ENCODE results near the gene MCTP1. TPM values are rescaled to one million over a fixed set of nuclear protein-coding genes. Genes with fewer than 3 reads are reported as not detected.

MCTP1 gene
- total RNA-seq, 1 experiment from 2014 or later = 7.5 TPM

- CTCF ChIA-PET = no interaction called here
- H3K27ac ChIP-seq (ENCODE audit: low read length) = no peak overlapping the region
These were observed 533.4 kb downstream of the MCTP1 start for GRCh38 chr5:94751460-94751859.

GRCh38 chr5:94750681-94751080 lies 534.2 kb downstream of the MCTP1 start:
- H3K4me3 ChIP-seq (ENCODE audit: low read length) = no peak overlapping the region
- POLR2A ChIA-PET (ENCODE audit: unreplicated experiment) = no interaction called here
- H3K27me3 ChIP-seq (ENCODE audit: low read length) = no peaks in the 10 kb centered on the region
- H2AFZ ChIP-seq (ENCODE audit: low read length) = no peak overlapping the region
- ATAC-seq (no peak), DNase-seq (no peak)
- H3K9ac ChIP-seq (ENCODE audit: low read length) = no peak overlapping the region
- no peaks in the 10 kb centered on the region for H3K36me3 ChIP-seq (ENCODE audit: low read depth, low read length)
- H3K79me2 ChIP-seq (ENCODE audit: low read length) = no peaks in the 10 kb centered on the region
- CTCF ChIA-PET = interaction anchor here (0.5 kb wide), 1 partner anchor 132 kb away, joined by 3 read pairs; the partner anchor contains the start of genes KIAA0825 and SLF1
- H3K4me1 ChIP-seq (ENCODE audit: insufficient read depth, low read length) = peaks cover 12% of the 10 kb centered on the region
- H3K9me2 ChIP-seq (replicated peaks; ENCODE audit: low read length) = no peaks in the 10 kb centered on the region
- H4K20me1 ChIP-seq (ENCODE audit: low read length) = no peaks in the 10 kb centered on the region
- no peak overlapping the region for H3K27ac ChIP-seq (ENCODE audit: low read length)
- no peaks in the 10 kb centered on the region for H3K9me3 ChIP-seq (ENCODE audit: low read length)
- intact Hi-C loops (cut with micrococcal nuclease) = no loop called here
- no TSS peak for BruUV-seq (replicated peaks)
- TF ChIP-seq EZH2phosphoT487 (IDR thresholded peaks at IDR 0.05; ENCODE audit: borderline replicate concordance, low read length) = no peak
- TF ChIP-seq EZH2 (IDR thresholded peaks at IDR 0.05; ENCODE audit: low read length, unreplicated experiment) = no peak
- TF ChIP-seq CTCF (conservative IDR thresholded peaks at IDR 0.05; ENCODE audit: low read depth, low read length) = no peak
- no peaks in the 10 kb centered on the region for H3F3A ChIP-seq (ENCODE audit: low read length, unreplicated experiment)
- H3K4me2 ChIP-seq (ENCODE audit: low read length) = no peak overlapping the region

More at GRCh38 chr5:94751460-94751859, 533.4 kb downstream of the MCTP1 start:
- TF ChIP-seq CTCF (conservative IDR thresholded peaks at IDR 0.05; ENCODE audit: low read depth, low read length) (no peak), EZH2phosphoT487 (IDR thresholded peaks at IDR 0.05; ENCODE audit: borderline replicate concordance, low read length) (no peak), EZH2 (IDR thresholded peaks at IDR 0.05; ENCODE audit: low read length, unreplicated experiment) (no peak)
- Histone ChIP-seq H4K20me1 (ENCODE audit: low read length) (no peaks in the 10 kb centered on the region), H3K4me1 (ENCODE audit: insufficient read depth, low read length) (peaks cover 6% of the 10 kb centered on the region), H3K9me3 (ENCODE audit: low read length) (no peaks in the 10 kb centered on the region), H3K36me3 (ENCODE audit: low read depth, low read length) (no peaks in the 10 kb centered on the region), H3K79me2 (ENCODE audit: low read length) (no peaks in the 10 kb centered on the region), H3F3A (ENCODE audit: low read length, unreplicated experiment) (no peaks in the 10 kb centered on the region), H3K4me2 (ENCODE audit: low read length) (no peak overlapping the region), H3K27me3 (ENCODE audit: low read length) (no peaks in the 10 kb centered on the region), H3K4me3 (ENCODE audit: low read length) (no peak overlapping the region), H3K9me2 (replicated peaks; ENCODE audit: low read length) (no peaks in the 10 kb centered on the region), H3K9ac (ENCODE audit: low read length) (no peak overlapping the region), H2AFZ (ENCODE audit: low read length) (no peak overlapping the region)
- POLR2A ChIA-PET (ENCODE audit: unreplicated experiment) = no interaction called here
- ATAC-seq (no peak), DNase-seq (no peak)
- intact Hi-C loops (cut with micrococcal nuclease) = no loop called here
- BruUV-seq (replicated peaks) = no TSS peak

GRCh38 chr5:94749042-94749441 lies 535.9 kb downstream of the MCTP1 start:
- Histone ChIP-seq H3K4me1 (ENCODE audit: insufficient read depth, low read length) (peaks cover 12% of the 10 kb centered on the region), H2AFZ (ENCODE audit: low read length) (no peak overlapping the region), H3K9me2 (replicated peaks; ENCODE audit: low read length) (no peaks in the 10 kb centered on the region), H3K4me2 (ENCODE audit: low read length) (no peak overlapping the region), H4K20me1 (ENCODE audit: low read length) (no peaks in the 10 kb centered on the region), H3K27me3 (ENCODE audit: low read length) (no peaks in the 10 kb centered on the region), H3K9me3 (ENCODE audit: low read length) (no peaks in the 10 kb centered on the region), H3K9ac (ENCODE audit: low read length) (no peak overlapping the region), H3F3A (ENCODE audit: low read length, unreplicated experiment) (no peaks in the 10 kb centered on the region), H3K4me3 (ENCODE audit: low read length) (no peak overlapping the region), H3K36me3 (ENCODE audit: low read depth, low read length) (no peaks in the 10 kb centered on the region), H3K27ac (ENCODE audit: low read length) (no peak overlapping the region), H3K79me2 (ENCODE audit: low read length) (no peaks in the 10 kb centered on the region)
- intact Hi-C loops (cut with micrococcal nuclease) = no loop called here
- DNase-seq = no peak
- no peak for TF ChIP-seq EZH2phosphoT487 (IDR thresholded peaks at IDR 0.05; ENCODE audit: borderline replicate concordance, low read length)
- no peak for TF ChIP-seq EZH2 (IDR thresholded peaks at IDR 0.05; ENCODE audit: low read length, unreplicated experiment)
- TF ChIP-seq CTCF (conservative IDR thresholded peaks at IDR 0.05; ENCODE audit: low read depth, low read length) = no peak
- POLR2A ChIA-PET (ENCODE audit: unreplicated experiment) = no interaction called here
- no TSS peak for BruUV-seq (replicated peaks)
- no peak for ATAC-seq
- CTCF ChIA-PET = no interaction called here
